H9 (cell line): ENCODE data around the gene PSMB7. TPM values are rescaled to one million over a fixed set of nuclear protein-coding genes. Genes with fewer than 3 reads are reported as not detected.

ENCODE experiments used
- DNase-seq: peaks from one replicate; pipeline ENCODE4 v3.0.0-alpha.2; 2017
- H2AFZ ChIP-seq: one replicate; pipeline ENCODE4 v1.6.1; 2013; ENCODE audit warnings: mild to moderate bottlenecking, low read length, control low read depth, moderate library complexity
- H2AK5ac ChIP-seq: 2 replicates; pipeline ENCODE4 v1.6.1; 2013; ENCODE audit warnings: low read length, control low read depth, mixed read lengths; ENCODE audit not compliant: insufficient read length
- H2BK120ac ChIP-seq: one replicate; pipeline ENCODE4 v1.6.1; 2013; ENCODE audit warnings: low read depth, mild to moderate bottlenecking, low read length, control low read depth, inconsistent platforms; ENCODE audit not compliant: poor library complexity, severe bottlenecking
- H2BK12ac ChIP-seq: 2 replicates; pipeline ENCODE4 v1.6.1; 2013; ENCODE audit warnings: low read length, control low read depth, mixed read lengths, low read depth; ENCODE audit not compliant: insufficient read length
- H2BK15ac ChIP-seq: 2 replicates; pipeline ENCODE4 v1.6.1; 2013; ENCODE audit warnings: low read depth, low read length, control low read depth
- H2BK20ac ChIP-seq: one replicate; pipeline ENCODE4 v1.6.1; 2013; ENCODE audit warnings: low read depth, mild to moderate bottlenecking, low read length, control low read depth, inconsistent platforms; ENCODE audit not compliant: poor library complexity, severe bottlenecking
- H2BK5ac ChIP-seq: 2 replicates; pipeline ENCODE4 v1.6.1; 2013; ENCODE audit warnings: low read length, control low read depth, mixed read lengths; ENCODE audit not compliant: insufficient read length
- H3K14ac ChIP-seq: 2 replicates; pipeline ENCODE4 v1.6.1; 2013; ENCODE audit warnings: low read length, control low read depth; ENCODE audit not compliant: insufficient read depth
- H3K18ac ChIP-seq: 2 replicates; pipeline ENCODE4 v1.6.1; 2013; ENCODE audit warnings: low read depth, mild to moderate bottlenecking, mixed read lengths, low read length, control low read depth; ENCODE audit not compliant: insufficient read length
- H3K23ac ChIP-seq: 2 replicates; pipeline ENCODE4 v1.6.1; 2013; ENCODE audit warnings: low read length, control low read depth, mixed read lengths, low read depth; ENCODE audit not compliant: insufficient read length
- H3K23me2 ChIP-seq: 2 replicates; pipeline ENCODE4 v1.6.1; 2013; ENCODE audit warnings: low read depth, mild to moderate bottlenecking, mixed read lengths, low read length, control low read depth; ENCODE audit not compliant: insufficient read length, poor library complexity, severe bottlenecking
- H3K27ac ChIP-seq: 2 replicates; pipeline ENCODE4 v1.5.1; 2013; ENCODE audit warnings: low read length, control low read depth, mixed read lengths, low read depth; ENCODE audit not compliant: insufficient read length
- H3K27me3 ChIP-seq: 2 replicates; pipeline ENCODE4 v1.6.1; 2013; ENCODE audit warnings: low read length, control low read depth, inconsistent platforms; ENCODE audit not compliant: insufficient read depth
- H3K4ac ChIP-seq: 2 replicates; pipeline ENCODE4 v1.6.1; 2013; ENCODE audit warnings: low read depth, mild to moderate bottlenecking, control low read depth, inconsistent platforms, low read length, moderate library complexity
- H3K4me1 ChIP-seq: 2 replicates; pipeline ENCODE4 v1.6.1; 2013; ENCODE audit warnings: low read length, control low read depth, inconsistent platforms; ENCODE audit not compliant: insufficient read depth
- H3K4me2 ChIP-seq: 2 replicates; pipeline ENCODE4 v1.6.1; 2013; ENCODE audit warnings: low read length, control low read depth, mixed read lengths; ENCODE audit not compliant: insufficient read length, insufficient read depth
- H3K56ac ChIP-seq: 2 replicates; pipeline ENCODE4 v1.6.1; 2013; ENCODE audit warnings: low read depth, mild to moderate bottlenecking, mixed read lengths, low read length, control low read depth; ENCODE audit not compliant: insufficient read length
- H3K79me1 ChIP-seq: 2 replicates; pipeline ENCODE4 v1.6.1; 2013; ENCODE audit warnings: low read depth, mild to moderate bottlenecking, moderate library complexity, low read length, control low read depth, inconsistent platforms; ENCODE audit not compliant: insufficient read depth, poor library complexity, severe bottlenecking
- H3K79me2 ChIP-seq: 2 replicates; pipeline ENCODE4 v1.6.1; 2013; ENCODE audit warnings: low read length, control low read depth, inconsistent platforms; ENCODE audit not compliant: insufficient read depth
- H3K9ac ChIP-seq: 2 replicates; pipeline ENCODE4 v1.6.1; 2013; ENCODE audit warnings: low read length, control low read depth, mixed read lengths; ENCODE audit not compliant: insufficient read length; ENCODE audit errors: extremely low read depth
- H3K9me3 ChIP-seq: one replicate; pipeline ENCODE4 v1.6.1; 2013; ENCODE audit warnings: low read depth, low read length, inconsistent platforms; ENCODE audit not compliant: control insufficient read depth
- H3T11ph ChIP-seq: one replicate; pipeline ENCODE4 v1.6.1; 2013; ENCODE audit warnings: mild to moderate bottlenecking, low read length, control low read depth, inconsistent platforms
- H4K20me1 ChIP-seq: one replicate; pipeline ENCODE4 v1.6.1; 2013; ENCODE audit not compliant: control insufficient read depth, insufficient read length, insufficient read depth
- H4K5ac ChIP-seq: 2 replicates; pipeline ENCODE4 v1.6.1; 2013; ENCODE audit warnings: low read depth, mild to moderate bottlenecking, mixed read lengths, low read length, control low read depth; ENCODE audit not compliant: insufficient read length
- H4K8ac ChIP-seq: replicated peaks from 2 replicates; pipeline ENCODE4 v1.6.1; 2013; ENCODE audit warnings: low read length, control low read depth, mixed read lengths, low read depth; ENCODE audit not compliant: insufficient read length
- H4K91ac ChIP-seq: 2 replicates; pipeline ENCODE4 v1.6.1; 2013; ENCODE audit warnings: low read depth, mild to moderate bottlenecking, moderate library complexity, mixed read lengths, low read length, control low read depth; ENCODE audit not compliant: insufficient read length
- H3K27ac Mint-ChIP-seq, 3 experiments: 2 replicates in 2 of 3; 3 replicates in 1 of 3; pipeline ENCODE4 v1.8.0; 2020 to 2021; ENCODE audit warnings: mixed read lengths in 3 of 3, mild to moderate bottlenecking in 1 of 3, moderate library complexity in 1 of 3
- H3K27me3 Mint-ChIP-seq: 2 replicates; pipeline ENCODE4 v1.8.0; 2021; ENCODE audit warnings: low read depth, mild to moderate bottlenecking, moderate library complexity, mixed read lengths
- H3K36me3 Mint-ChIP-seq, 3 experiments: 2 replicates in 2 of 3; 3 replicates in 1 of 3; pipeline ENCODE4 v1.8.0; 2020 to 2021; ENCODE audit warnings: low read depth in 3 of 3, mixed read lengths in 3 of 3; ENCODE audit not compliant: insufficient read depth in 1 of 3
- H3K4me1 Mint-ChIP-seq, 2 experiments: 2 replicates each; pipeline ENCODE4 v1.8.0; 2020; ENCODE audit warnings: mixed read lengths in 2 of 2
- H3K4me3 Mint-ChIP-seq, 2 experiments: 2 replicates in 1 of 2; 3 replicates in 1 of 2; pipeline ENCODE4 v1.8.0; 2020 to 2021; ENCODE audit warnings: mild to moderate bottlenecking in 2 of 2, mixed read lengths in 2 of 2, moderate library complexity in 1 of 2
- H3K9me3 Mint-ChIP-seq, 2 experiments: 2 replicates in 1 of 2; 3 replicates in 1 of 2; pipeline ENCODE4 v1.8.0; 2020; ENCODE audit warnings: mild to moderate bottlenecking in 2 of 2, mixed read lengths in 2 of 2, moderate library complexity in 1 of 2
- WGBS: extraction: QIAGEN DNeasy Blood & Tissue Kit; methylation state at CpG from one replicate; pipeline ENCODE4 v1.1.7; 2013; ENCODE audit warnings: missing lambda C conversion rate, low lambda C conversion rate, mixed read lengths; ENCODE audit not compliant: insufficient read length; ENCODE audit errors: extremely low coverage; 5-methylcytosine and 5-hydroxymethylcytosine counted together
- total RNA-seq: library from RNA; stranded (reverse); gene quantifications from 2 replicates; pipeline ENCODE4 v1.2.1, GENCODE V29; 2021
- TF ChIP-seq, protein P1 (sequence below): fragments of 200-600 bp; sonication (generic); conservative IDR thresholded peaks from 3 replicates; pipeline ENCODE4 v1.8.0; 2021; ENCODE audit warnings: antibody characterized with exemption, mild to moderate bottlenecking

Gene PSMB7
- total RNA-seq, 1 experiment from 2014 or later: 209 TPM

DNA sequence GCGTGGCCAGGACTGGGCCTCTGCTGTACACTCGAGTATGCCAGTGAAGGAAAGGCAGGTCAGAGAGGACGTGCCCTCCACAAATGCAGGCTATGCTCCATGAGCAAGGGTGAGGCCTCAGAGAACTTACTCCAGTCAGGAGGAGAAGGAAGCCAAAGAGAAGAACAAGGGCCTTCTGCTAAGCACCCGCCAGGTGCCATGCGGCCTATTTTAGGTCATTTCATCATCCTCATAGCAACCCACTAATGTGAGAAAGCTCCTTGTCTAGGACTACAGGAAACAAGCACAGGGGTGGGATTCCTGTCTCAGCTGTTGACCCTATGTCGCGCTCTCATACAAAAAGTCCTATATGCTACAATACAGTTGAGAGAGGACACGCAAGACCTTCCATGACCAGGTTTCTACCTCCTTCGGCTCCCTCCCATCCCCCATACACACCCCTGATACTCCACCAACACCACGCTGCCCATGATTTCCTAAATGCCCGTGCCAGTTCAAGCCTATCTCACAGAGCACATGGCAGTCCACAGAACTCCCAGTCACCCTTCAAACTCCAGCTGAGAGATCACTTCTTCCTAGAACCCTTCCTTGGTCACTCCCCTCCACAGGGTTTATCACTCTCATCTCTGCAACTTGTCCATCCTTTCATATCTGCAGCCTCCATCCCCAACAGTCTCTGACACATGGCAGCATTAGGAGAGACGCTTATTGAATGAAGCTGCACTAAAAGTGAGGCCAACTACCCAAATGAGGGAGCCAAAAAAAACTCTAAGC is 26.8 kb downstream of the PSMB7 start:
- peaks cover 4% of the 10 kb centered on the region; the same call in 1 of the 2 replicates for H3K4me1 ChIP-seq
- H2BK5ac ChIP-seq: no peak overlapping the region
- H4K20me1 ChIP-seq: no peaks in the 10 kb centered on the region
- no peak overlapping the region; the same call in 1 of the 2 replicates for H3K14ac ChIP-seq
- no peak overlapping the region for H3K23ac ChIP-seq
- no peak overlapping the region for H2BK120ac ChIP-seq
- H2BK20ac ChIP-seq: no peak overlapping the region
- no peak overlapping the region for H2AK5ac ChIP-seq
- Mint-ChIP-seq H3K27me3 (no peaks in the 10 kb centered on the region), H3K27ac (peak overlapping the region; percentile 7 to 45 (median 34); a peak in 5 of 7 replicates), H3K36me3 (peaks cover 2 to 9% (median 7%) of the 10 kb centered on the region in 3 experiments; a peak in 5 of 7 replicates), H3K4me3 (no peak overlapping the region), H3K4me1 (peaks cover 30 to 42% of the 10 kb centered on the region in 2 experiments), H3K9me3 (no peaks in the 10 kb centered on the region)
- no peak overlapping the region for H3K27ac ChIP-seq
- no peak overlapping the region for H3K9ac ChIP-seq
- WGBS: no CpG with 5 or more reads among the region's 12 CpGs
- no peak overlapping the region for H3K4me2 ChIP-seq
- TF ChIP-seq, protein P1, sequence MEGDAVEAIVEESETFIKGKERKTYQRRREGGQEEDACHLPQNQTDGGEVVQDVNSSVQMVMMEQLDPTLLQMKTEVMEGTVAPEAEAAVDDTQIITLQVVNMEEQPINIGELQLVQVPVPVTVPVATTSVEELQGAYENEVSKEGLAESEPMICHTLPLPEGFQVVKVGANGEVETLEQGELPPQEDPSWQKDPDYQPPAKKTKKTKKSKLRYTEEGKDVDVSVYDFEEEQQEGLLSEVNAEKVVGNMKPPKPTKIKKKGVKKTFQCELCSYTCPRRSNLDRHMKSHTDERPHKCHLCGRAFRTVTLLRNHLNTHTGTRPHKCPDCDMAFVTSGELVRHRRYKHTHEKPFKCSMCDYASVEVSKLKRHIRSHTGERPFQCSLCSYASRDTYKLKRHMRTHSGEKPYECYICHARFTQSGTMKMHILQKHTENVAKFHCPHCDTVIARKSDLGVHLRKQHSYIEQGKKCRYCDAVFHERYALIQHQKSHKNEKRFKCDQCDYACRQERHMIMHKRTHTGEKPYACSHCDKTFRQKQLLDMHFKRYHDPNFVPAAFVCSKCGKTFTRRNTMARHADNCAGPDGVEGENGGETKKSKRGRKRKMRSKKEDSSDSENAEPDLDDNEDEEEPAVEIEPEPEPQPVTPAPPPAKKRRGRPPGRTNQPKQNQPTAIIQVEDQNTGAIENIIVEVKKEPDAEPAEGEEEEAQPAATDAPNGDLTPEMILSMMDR: no peak
- H4K8ac ChIP-seq: no peak overlapping the region
- H3K23me2 ChIP-seq: no peaks in the 10 kb centered on the region
- H3K79me2 ChIP-seq: peaks cover 21% of the 10 kb centered on the region; the same call in 1 of the 2 replicates
- no peak overlapping the region for H3K56ac ChIP-seq
- H3K18ac ChIP-seq: no peak overlapping the region
- no peaks in the 10 kb centered on the region for H3K9me3 ChIP-seq
- no peaks in the 10 kb centered on the region for H3K27me3 ChIP-seq
- peaks cover 11% of the 10 kb centered on the region for H3K79me1 ChIP-seq
- no peak overlapping the region for H2AFZ ChIP-seq
- H3K4ac ChIP-seq: no peak overlapping the region
- no peak overlapping the region for H4K5ac ChIP-seq
- no peak overlapping the region for H2BK15ac ChIP-seq
- H4K91ac ChIP-seq: no peak overlapping the region
- no peak overlapping the region for H3T11ph ChIP-seq
- DNase-seq: no peak
- H2BK12ac ChIP-seq: no peak overlapping the region
